SK-N-SH (cell line): Measurements from ENCODE around the gene MIOX.

Experiments used
- EP300 ChIP-seq, 2 experiments: IDR thresholded peaks; 2 replicates each; pipeline versions ENCODE4 v1.4.0 to v1.6.1; 2012; ENCODE audit warnings: borderline replicate concordance in 1 of 2, low read depth in 1 of 2, low read length in 1 of 2
- GABPA ChIP-seq: IDR thresholded peaks from 2 replicates; pipeline ENCODE4 v1.4.0; 2012; ENCODE audit warnings: low read depth, mild to moderate bottlenecking
- POLR2AphosphoS5 ChIP-seq: IDR thresholded peaks from 2 replicates; pipeline ENCODE4 v1.6.1; 2012; ENCODE audit warnings: low read depth, low read length
- RFX5 ChIP-seq: IDR thresholded peaks from 2 replicates; pipeline ENCODE4 v1.6.1; 2012; ENCODE audit warnings: mild to moderate bottlenecking, improper control_type of control experiment, low read length
- TF ChIP-seq, protein P1 (sequence below): IDR thresholded peaks from 2 replicates; pipeline ENCODE4 v1.6.1; 2012; ENCODE audit warnings: mild to moderate bottlenecking, low read depth, low read length, moderate library complexity
- TF ChIP-seq, protein P2 (sequence below): fragments of 200-600 bp; sonication (generic); IDR thresholded peaks from 2 replicates; pipeline ENCODE4 v1.6.1; 2017; ENCODE audit warnings: antibody characterized with exemption, mild to moderate bottlenecking, moderate library complexity

- TF ChIP-seq, protein P1, sequence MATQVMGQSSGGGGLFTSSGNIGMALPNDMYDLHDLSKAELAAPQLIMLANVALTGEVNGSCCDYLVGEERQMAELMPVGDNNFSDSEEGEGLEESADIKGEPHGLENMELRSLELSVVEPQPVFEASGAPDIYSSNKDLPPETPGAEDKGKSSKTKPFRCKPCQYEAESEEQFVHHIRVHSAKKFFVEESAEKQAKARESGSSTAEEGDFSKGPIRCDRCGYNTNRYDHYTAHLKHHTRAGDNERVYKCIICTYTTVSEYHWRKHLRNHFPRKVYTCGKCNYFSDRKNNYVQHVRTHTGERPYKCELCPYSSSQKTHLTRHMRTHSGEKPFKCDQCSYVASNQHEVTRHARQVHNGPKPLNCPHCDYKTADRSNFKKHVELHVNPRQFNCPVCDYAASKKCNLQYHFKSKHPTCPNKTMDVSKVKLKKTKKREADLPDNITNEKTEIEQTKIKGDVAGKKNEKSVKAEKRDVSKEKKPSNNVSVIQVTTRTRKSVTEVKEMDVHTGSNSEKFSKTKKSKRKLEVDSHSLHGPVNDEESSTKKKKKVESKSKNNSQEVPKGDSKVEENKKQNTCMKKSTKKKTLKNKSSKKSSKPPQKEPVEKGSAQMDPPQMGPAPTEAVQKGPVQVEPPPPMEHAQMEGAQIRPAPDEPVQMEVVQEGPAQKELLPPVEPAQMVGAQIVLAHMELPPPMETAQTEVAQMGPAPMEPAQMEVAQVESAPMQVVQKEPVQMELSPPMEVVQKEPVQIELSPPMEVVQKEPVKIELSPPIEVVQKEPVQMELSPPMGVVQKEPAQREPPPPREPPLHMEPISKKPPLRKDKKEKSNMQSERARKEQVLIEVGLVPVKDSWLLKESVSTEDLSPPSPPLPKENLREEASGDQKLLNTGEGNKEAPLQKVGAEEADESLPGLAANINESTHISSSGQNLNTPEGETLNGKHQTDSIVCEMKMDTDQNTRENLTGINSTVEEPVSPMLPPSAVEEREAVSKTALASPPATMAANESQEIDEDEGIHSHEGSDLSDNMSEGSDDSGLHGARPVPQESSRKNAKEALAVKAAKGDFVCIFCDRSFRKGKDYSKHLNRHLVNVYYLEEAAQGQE = no peak
- TF ChIP-seq, protein P2, sequence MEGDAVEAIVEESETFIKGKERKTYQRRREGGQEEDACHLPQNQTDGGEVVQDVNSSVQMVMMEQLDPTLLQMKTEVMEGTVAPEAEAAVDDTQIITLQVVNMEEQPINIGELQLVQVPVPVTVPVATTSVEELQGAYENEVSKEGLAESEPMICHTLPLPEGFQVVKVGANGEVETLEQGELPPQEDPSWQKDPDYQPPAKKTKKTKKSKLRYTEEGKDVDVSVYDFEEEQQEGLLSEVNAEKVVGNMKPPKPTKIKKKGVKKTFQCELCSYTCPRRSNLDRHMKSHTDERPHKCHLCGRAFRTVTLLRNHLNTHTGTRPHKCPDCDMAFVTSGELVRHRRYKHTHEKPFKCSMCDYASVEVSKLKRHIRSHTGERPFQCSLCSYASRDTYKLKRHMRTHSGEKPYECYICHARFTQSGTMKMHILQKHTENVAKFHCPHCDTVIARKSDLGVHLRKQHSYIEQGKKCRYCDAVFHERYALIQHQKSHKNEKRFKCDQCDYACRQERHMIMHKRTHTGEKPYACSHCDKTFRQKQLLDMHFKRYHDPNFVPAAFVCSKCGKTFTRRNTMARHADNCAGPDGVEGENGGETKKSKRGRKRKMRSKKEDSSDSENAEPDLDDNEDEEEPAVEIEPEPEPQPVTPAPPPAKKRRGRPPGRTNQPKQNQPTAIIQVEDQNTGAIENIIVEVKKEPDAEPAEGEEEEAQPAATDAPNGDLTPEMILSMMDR = no peak
- TF ChIP-seq POLR2AphosphoS5 (no peak), RFX5 (no peak), EP300 (IDR thresholded peaks at IDR 0.05; ENCODE audit: borderline replicate concordance in 1 of 2, low read depth in 1 of 2, low read length in 1 of 2) (no peak), GABPA (no peak)
These were observed 24.6 kb upstream of the MIOX start for GRCh38 chr22:50461979-50462540.
